Right lobe of liver (tissue), 4 donors: Measurements from ENCODE around the gene FBXL14.

ENCODE experiments used
- POLR2A ChIP-seq: fragments of 450-650 bp; IDR thresholded peaks from one replicate; pipeline ENCODE4 v1.6.1; 2017; ENCODE audit warnings: antibody characterized with exemption, mild to moderate bottlenecking
- TF ChIP-seq, protein P1 (sequence below), 4 donors: fragments of 200-600 bp in 3 of 4; fragments of 450-650 bp in 1 of 4; IDR thresholded peaks; one replicate each; pipeline versions ENCODE4 v1.5.1 to v1.8.0; 2016 to 2022; ENCODE audit warnings: antibody characterized with exemption in 4 of 4, mild to moderate bottlenecking in 2 of 4
- donor health status: DM: no; HTN: no; CAD: no.
- donor health status: DM: no; HTN: no; CAD: no.
- donor health status: DM: no; HTN: yes; CAD: no.

- no peak for TF ChIP-seq POLR2A
- TF ChIP-seq, protein P1, sequence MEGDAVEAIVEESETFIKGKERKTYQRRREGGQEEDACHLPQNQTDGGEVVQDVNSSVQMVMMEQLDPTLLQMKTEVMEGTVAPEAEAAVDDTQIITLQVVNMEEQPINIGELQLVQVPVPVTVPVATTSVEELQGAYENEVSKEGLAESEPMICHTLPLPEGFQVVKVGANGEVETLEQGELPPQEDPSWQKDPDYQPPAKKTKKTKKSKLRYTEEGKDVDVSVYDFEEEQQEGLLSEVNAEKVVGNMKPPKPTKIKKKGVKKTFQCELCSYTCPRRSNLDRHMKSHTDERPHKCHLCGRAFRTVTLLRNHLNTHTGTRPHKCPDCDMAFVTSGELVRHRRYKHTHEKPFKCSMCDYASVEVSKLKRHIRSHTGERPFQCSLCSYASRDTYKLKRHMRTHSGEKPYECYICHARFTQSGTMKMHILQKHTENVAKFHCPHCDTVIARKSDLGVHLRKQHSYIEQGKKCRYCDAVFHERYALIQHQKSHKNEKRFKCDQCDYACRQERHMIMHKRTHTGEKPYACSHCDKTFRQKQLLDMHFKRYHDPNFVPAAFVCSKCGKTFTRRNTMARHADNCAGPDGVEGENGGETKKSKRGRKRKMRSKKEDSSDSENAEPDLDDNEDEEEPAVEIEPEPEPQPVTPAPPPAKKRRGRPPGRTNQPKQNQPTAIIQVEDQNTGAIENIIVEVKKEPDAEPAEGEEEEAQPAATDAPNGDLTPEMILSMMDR (IDR thresholded peaks at IDR 0.05): no peak
Observed at GRCh38 chr12:1573960-1574864, 20.2 kb downstream of the FBXL14 start.
